H7 (cell line): ENCODE data around the gene COL11A2. TPM values are rescaled to one million over a fixed set of nuclear protein-coding genes. Genes with fewer than 3 reads are reported as not detected.
"Not testable (repeated sequence)": the region's sequence is repeated elsewhere in the genome, so short reads cannot be mapped to it uniquely, and the experiment has no call there.

Experiments
- DNase-seq: peaks from one replicate; pipeline ENCODE4 v3.0.0; 2012
- H3K27me3 ChIP-seq: 2 replicates; pipeline ENCODE4 v1.6.0; 2011; ENCODE audit warnings: mild to moderate bottlenecking, low read length; ENCODE audit not compliant: control insufficient read depth, insufficient read depth
- H3K36me3 ChIP-seq: replicated peaks from 2 replicates; pipeline ENCODE4 v1.5.1; 2011; ENCODE audit warnings: low read length; ENCODE audit not compliant: control insufficient read depth, insufficient read depth
- H3K4me3 ChIP-seq: 2 replicates; pipeline ENCODE4 v1.5.1; 2011; ENCODE audit warnings: low read depth, mild to moderate bottlenecking, control low read depth, low read length, moderate library complexity; ENCODE audit not compliant: insufficient read depth
- total RNA-seq: library from RNA; depleted of rRNA; stranded (reverse); fragments of >200 nt; shearing (Covaris generic); gene quantifications from 2 replicates; pipeline ENCODE4 v1.2.3, GENCODE V29; 2014

The COL11A2 gene
- total RNA-seq, 1 experiment from 2014 or later = 0.48 TPM

GRCh38 chr6:33165581-33166258, 26.5 kb downstream of the COL11A2 start:
- peak; percentile 44 for DNase-seq
- peaks cover 18% of the 10 kb centered on the region for H3K27me3 ChIP-seq
- no peaks in the 10 kb centered on the region for H3K36me3 ChIP-seq

GRCh38 chr6:33164665-33165373, 27.4 kb downstream of the COL11A2 start:
- peak; percentile 78 for DNase-seq
- H3K4me3 ChIP-seq = no peak overlapping the region
- no peaks in the 10 kb centered on the region for H3K36me3 ChIP-seq
- peaks cover 18% of the 10 kb centered on the region for H3K27me3 ChIP-seq

More at GRCh38 chr6:33165581-33166258, 26.5 kb downstream of the COL11A2 start:
- H3K4me3 ChIP-seq = no peak overlapping the region

- Histone ChIP-seq H3K4me3 (no peak overlapping the region), H3K27me3 (peaks cover 18% of the 10 kb centered on the region), H3K36me3 (no peaks in the 10 kb centered on the region)
- DNase-seq = peak; percentile 46
Observed at GRCh38 chr6:33164176-33164575, 28.1 kb downstream of the COL11A2 start.

- Histone ChIP-seq H3K36me3 (no peaks in the 10 kb centered on the region), H3K27me3 (peaks cover 18% of the 10 kb centered on the region)
- DNase-seq = peak; percentile 56
Observed at GRCh38 chr6:33163540-33163939, 28.7 kb downstream of the COL11A2 start.

GRCh38 chr6:33161354-33162331, 30.6 kb downstream of the COL11A2 start:
- Histone ChIP-seq H3K27me3 (peaks cover 18% of the 10 kb centered on the region), H3K36me3 (no peaks in the 10 kb centered on the region), H3K4me3 (peak overlapping the region; percentile 58)
- DNase-seq = peak; percentile 96

More at GRCh38 chr6:33163540-33163939, 28.7 kb downstream of the COL11A2 start:
- no peak overlapping the region for H3K4me3 ChIP-seq

- H3K27me3 ChIP-seq = peaks cover 18% of the 10 kb centered on the region
- DNase-seq = peak; percentile 74
- H3K4me3 ChIP-seq = no peak overlapping the region
- no peaks in the 10 kb centered on the region for H3K36me3 ChIP-seq
Observed at GRCh38 chr6:33160728-33161344, 31.4 kb downstream of the COL11A2 start.

GRCh38 chr6:33160096-33160495, 32.2 kb downstream of the COL11A2 start:
- Histone ChIP-seq H3K27me3 (peaks cover 18% of the 10 kb centered on the region), H3K4me3 (no peak overlapping the region), H3K36me3 (no peaks in the 10 kb centered on the region)
- DNase-seq = no peak

- no peak for DNase-seq
- H3K4me3 ChIP-seq = no peak overlapping the region
- peaks cover 7% of the 10 kb centered on the region for H3K27me3 ChIP-seq
- no peaks in the 10 kb centered on the region for H3K36me3 ChIP-seq
Observed at GRCh38 chr6:33156964-33157363, 35.3 kb downstream of the COL11A2 start.

GRCh38 chr6:33156561-33156960, 35.7 kb downstream of the COL11A2 start:
- Histone ChIP-seq H3K27me3 (peaks cover 3% of the 10 kb centered on the region; the same call in 1 of the 2 replicates), H3K36me3 (no peaks in the 10 kb centered on the region), H3K4me3 (no peak overlapping the region)
- no peak for DNase-seq

GRCh38 chr6:33154349-33154748, 37.9 kb downstream of the COL11A2 start:
- DNase-seq = no peak
- Histone ChIP-seq H3K4me3 (no peak overlapping the region), H3K36me3 (no peaks in the 10 kb centered on the region), H3K27me3 (no peaks in the 10 kb centered on the region)

- H3K4me3 ChIP-seq = no peak overlapping the region
- no peaks in the 10 kb centered on the region for H3K36me3 ChIP-seq
- H3K27me3 ChIP-seq = no peaks in the 10 kb centered on the region
- DNase-seq = no peak
Observed at GRCh38 chr6:33151050-33151449, 41.2 kb downstream of the COL11A2 start.

- not testable (repeated sequence) for H3K27me3 ChIP-seq, H3K4me3 ChIP-seq, DNase-seq, H3K36me3 ChIP-seq
Observed at GRCh38 chr6:33150560-33150959, 41.7 kb downstream of the COL11A2 start.

GRCh38 chr6:33147807-33148666, 44.2 kb downstream of the COL11A2 start:
- DNase-seq = peak; percentile 65
- Histone ChIP-seq H3K36me3 (no peaks in the 10 kb centered on the region), H3K27me3 (no peaks in the 10 kb centered on the region), H3K4me3 (no peak overlapping the region)
